K562 (cell line): ENCODE measurements around the gene KAZN.

Source experiments
- CTCF ChIP-seq, 3 experiments: IDR thresholded peaks in 2 of 3; conservative IDR thresholded peaks in 1 of 3; 2 replicates each; pipeline ENCODE4 v1.5.1; 2011 to 2012; ENCODE audit warnings: low read length in 3 of 3, mild to moderate bottlenecking in 3 of 3, control low read depth in 2 of 3, improper control_type of control experiment in 1 of 3, inconsistent platforms in 1 of 3, low read depth in 1 of 3, mixed read lengths in 1 of 3, moderate library complexity in 1 of 3; ENCODE audit not compliant: insufficient read depth in 2 of 3
- VEZF1 ChIP-seq: fragments of 200-800 bp; sonication (Bioruptor generic); IDR thresholded peaks from 2 replicates; pipeline ENCODE4 v1.6.1; 2017; ENCODE audit warnings: missing genetic modification characterization, missing compliant biosample characterization

- no peak for TF ChIP-seq VEZF1 (CRISPR knock-in tag)
- no peak for TF ChIP-seq CTCF (IDR thresholded peaks at IDR 0.05 in 2 of 3, conservative IDR thresholded peaks at IDR 0.05 in 1 of 3; ENCODE audit: insufficient read depth in 2 of 3, low read depth in 1 of 3, low read length in 3 of 3)
These were observed 68.6 kb downstream of the KAZN start for GRCh38 chr1:14666962-14667650.
